Choroid plexus epithelial cell (primary cell): ENCODE measurements around the gene CMAS.

ENCODE experiments used
- DNase-seq: peaks from one replicate; pipeline ENCODE4 v3.0.0-alpha.2; 2010; ENCODE audit warnings: low read depth
- H3K4me3 ChIP-seq: 2 replicates; pipeline ENCODE4 v1.5.1; 2011; ENCODE audit warnings: low read depth, mild to moderate bottlenecking, control low read depth, low read length, moderate library complexity
- CTCF ChIP-seq: conservative IDR thresholded peaks from 2 replicates; pipeline ENCODE4 v1.5.1; 2011; ENCODE audit warnings: low read depth, mild to moderate bottlenecking, control low read depth, inconsistent platforms, low read length, moderate library complexity

CMAS gene

GRCh38 chr12:22034709-22035506 lies 11.1 kb upstream of the CMAS start:
- TF ChIP-seq CTCF: no peak
- no peak overlapping the region for H3K4me3 ChIP-seq
- DNase-seq: peak; percentile 81

GRCh38 chr12:22037947-22038346 lies 8.1 kb upstream of the CMAS start:
- no peak for TF ChIP-seq CTCF
- DNase-seq: no peak
- no peak overlapping the region for H3K4me3 ChIP-seq

GRCh38 chr12:22038734-22039133 lies 7.3 kb upstream of the CMAS start:
- no peak overlapping the region for H3K4me3 ChIP-seq
- TF ChIP-seq CTCF: no peak
- no peak for DNase-seq

GRCh38 chr12:22039361-22039760 lies 6.7 kb upstream of the CMAS start:
- no peak for DNase-seq
- TF ChIP-seq CTCF: no peak

GRCh38 chr12:22042976-22043669 lies 2.9 kb upstream of the CMAS start:
- TF ChIP-seq CTCF: no peak
- H3K4me3 ChIP-seq: no peak overlapping the region
- DNase-seq: peak; percentile 66

More at GRCh38 chr12:22039361-22039760, 6.7 kb upstream of the CMAS start:
- no peak overlapping the region for H3K4me3 ChIP-seq

- no peak for TF ChIP-seq CTCF
- H3K4me3 ChIP-seq: no peak overlapping the region
- DNase-seq: no peak
Observed at GRCh38 chr12:22043943-22044342, 2.1 kb upstream of the CMAS start.
